Measurements from ENCODE around the gene NPAS2.

Gene NPAS2

GRCh38 chr2:101011152-101011551, 191.2 kb downstream of the NPAS2 start:
- no peak for DNase-seq (ENCODE audit: extremely low spot score)
- POLR2A ChIA-PET, result interaction anchor here (2.2 kb wide), 1 partner anchor 8 kb away, joined by 14 read pairs; the partner anchor contains the start of gene RPL31
- no peak for TF ChIP-seq ARNT (IDR thresholded peaks at IDR 0.05)
- TF ChIP-seq CTBP1 (IDR thresholded peaks at IDR 0.05; ENCODE audit: borderline replicate concordance), result no peak
- TF ChIP-seq ELF4 (IDR thresholded peaks at IDR 0.05), result no peak
- TF ChIP-seq SUZ12 (IDR thresholded peaks at IDR 0.05), result no peak
- TF ChIP-seq ZNF384 (IDR thresholded peaks at IDR 0.05), result no peak
- TF ChIP-seq FOXA1 (IDR thresholded peaks at IDR 0.05), result no peak
- TF ChIP-seq BHLHE40 (IDR thresholded peaks at IDR 0.05; ENCODE audit: borderline replicate concordance), result no peak
- no peak for TF ChIP-seq L3MBTL2 (conservative IDR thresholded peaks at IDR 0.05)
- TF ChIP-seq PKNOX1 (IDR thresholded peaks at IDR 0.05), result no peak
- no peak for TF ChIP-seq LEF1 (IDR thresholded peaks at IDR 0.05; ENCODE audit: borderline replicate concordance)
- no peak for TF ChIP-seq FOXK2 (IDR thresholded peaks at IDR 0.05)
- TF ChIP-seq SP1 (IDR thresholded peaks at IDR 0.05), result no peak
- TF ChIP-seq NFRKB (IDR thresholded peaks at IDR 0.05), result no peak
- no peak for TF ChIP-seq FOXM1 (IDR thresholded peaks at IDR 0.05; ENCODE audit: borderline replicate concordance)
- TF ChIP-seq TARDBP (IDR thresholded peaks at IDR 0.05), result no peak
- CTCF ChIA-PET, result no interaction called here

- DNase-seq (ENCODE audit: extremely low spot score), result no peak
- CTCF ChIA-PET, result interaction anchor here (0.7 to 1.6 kb wide), 6 partner anchors 10 to 362 kb away, joined by 3 to 5 read pairs (median 4); no protein-coding TSS in a partner anchor
- POLR2A ChIA-PET, result interaction anchor here (2.2 kb wide), 1 partner anchor 10 kb away, joined by 14 read pairs; the partner anchor contains the start of gene RPL31
- TF ChIP-seq ARNT (IDR thresholded peaks at IDR 0.05) (no peak), L3MBTL2 (conservative IDR thresholded peaks at IDR 0.05) (no peak), TARDBP (IDR thresholded peaks at IDR 0.05) (no peak), FOXM1 (IDR thresholded peaks at IDR 0.05; ENCODE audit: borderline replicate concordance) (no peak), SP1 (IDR thresholded peaks at IDR 0.05) (no peak), FOXK2 (IDR thresholded peaks at IDR 0.05) (no peak), LEF1 (IDR thresholded peaks at IDR 0.05; ENCODE audit: borderline replicate concordance) (no peak), FOXA1 (IDR thresholded peaks at IDR 0.05) (no peak)
Measured at GRCh38 chr2:101012054-101012705, 192.2 kb downstream of the NPAS2 start.

- peak; percentile 50 for DNase-seq (ENCODE audit: extremely low spot score)
- TF ChIP-seq NFRKB (IDR thresholded peaks at IDR 0.05), result no peak
- TF ChIP-seq L3MBTL2 (conservative IDR thresholded peaks at IDR 0.05), result no peak; the same call in 1 of the 2 replicates
- no peak for TF ChIP-seq FOXM1 (IDR thresholded peaks at IDR 0.05; ENCODE audit: borderline replicate concordance)
- no peak for TF ChIP-seq BHLHE40 (IDR thresholded peaks at IDR 0.05; ENCODE audit: borderline replicate concordance)
- TF ChIP-seq SUZ12 (IDR thresholded peaks at IDR 0.05), result no peak
- TF ChIP-seq ZNF384 (IDR thresholded peaks at IDR 0.05), result no peak
- TF ChIP-seq ARNT (IDR thresholded peaks at IDR 0.05), result no peak
- TF ChIP-seq FOXK2 (IDR thresholded peaks at IDR 0.05), result no peak
- ChIA-PET CTCF (interaction anchor here (0.6 to 1.6 kb wide), 7 partner anchors 9 to 361 kb away, joined by 3 to 9 read pairs (median 5); no protein-coding TSS in a partner anchor), POLR2A (interaction anchor here (2.2 kb wide), 1 partner anchor 10 kb away, joined by 14 read pairs; the partner anchor contains the start of gene RPL31)
Measured at GRCh38 chr2:101012706-101013181, 192.8 kb downstream of the NPAS2 start.

GRCh38 chr2:101014264-101014857, 194.4 kb downstream of the NPAS2 start:
- CTCF ChIA-PET, result no interaction called here
- POLR2A ChIA-PET, result interaction anchor here (0.5 to 1.7 kb wide), 2 partner anchors 13 to 1346 kb away, joined by 3 to 10 read pairs; partner anchors contain the start of gene RPL31
- TF ChIP-seq FOXA1 (IDR thresholded peaks at IDR 0.05) (no peak), SUZ12 (IDR thresholded peaks at IDR 0.05) (no peak), LEF1 (IDR thresholded peaks at IDR 0.05; ENCODE audit: borderline replicate concordance) (no peak), BHLHE40 (IDR thresholded peaks at IDR 0.05; ENCODE audit: borderline replicate concordance) (no peak), HDGF (IDR thresholded peaks at IDR 0.05; ENCODE audit: borderline replicate concordance) (no peak), ZNF384 (IDR thresholded peaks at IDR 0.05) (no peak)
- DNase-seq (ENCODE audit: extremely low spot score), result no peak

- POLR2A ChIA-PET, result interaction anchor here (1.5 kb wide), 1 partner anchor 16 kb away, joined by 3 read pairs; no protein-coding TSS in a partner anchor
- CTCF ChIA-PET, result no interaction called here
- no peak for TF ChIP-seq SUZ12 (IDR thresholded peaks at IDR 0.05)
- TF ChIP-seq FOXM1 (IDR thresholded peaks at IDR 0.05; ENCODE audit: borderline replicate concordance), result no peak
- TF ChIP-seq ELF4 (IDR thresholded peaks at IDR 0.05), result no peak
- TF ChIP-seq LEF1 (IDR thresholded peaks at IDR 0.05; ENCODE audit: borderline replicate concordance), result no peak
- no peak for TF ChIP-seq SP1 (IDR thresholded peaks at IDR 0.05)
- TF ChIP-seq FOXK2 (IDR thresholded peaks at IDR 0.05), result no peak
- TF ChIP-seq HDGF (IDR thresholded peaks at IDR 0.05; ENCODE audit: borderline replicate concordance), result no peak
- no peak for TF ChIP-seq ARNT (IDR thresholded peaks at IDR 0.05)
- no peak for DNase-seq (ENCODE audit: extremely low spot score)
Measured at GRCh38 chr2:101017371-101017770, 197.4 kb downstream of the NPAS2 start.

- TF ChIP-seq BHLHE40 (IDR thresholded peaks at IDR 0.05; ENCODE audit: borderline replicate concordance) (no peak), TARDBP (IDR thresholded peaks at IDR 0.05) (no peak), FOXM1 (IDR thresholded peaks at IDR 0.05; ENCODE audit: borderline replicate concordance) (no peak), SUZ12 (IDR thresholded peaks at IDR 0.05) (no peak), ZNF384 (IDR thresholded peaks at IDR 0.05) (no peak), LEF1 (IDR thresholded peaks at IDR 0.05; ENCODE audit: borderline replicate concordance) (no peak), HDGF (IDR thresholded peaks at IDR 0.05; ENCODE audit: borderline replicate concordance) (no peak), ARNT (IDR thresholded peaks at IDR 0.05) (no peak), FOXK2 (IDR thresholded peaks at IDR 0.05) (no peak), SP1 (IDR thresholded peaks at IDR 0.05) (no peak), PKNOX1 (IDR thresholded peaks at IDR 0.05) (no peak), L3MBTL2 (conservative IDR thresholded peaks at IDR 0.05) (no peak), CTBP1 (IDR thresholded peaks at IDR 0.05; ENCODE audit: borderline replicate concordance) (no peak)
- DNase-seq (ENCODE audit: extremely low spot score), result no peak
- POLR2A ChIA-PET, result interaction anchor here (1.5 kb wide), 1 partner anchor 17 kb away, joined by 3 read pairs; no protein-coding TSS in a partner anchor
- CTCF ChIA-PET, result no interaction called here
Measured at GRCh38 chr2:101018934-101019333, 199.0 kb downstream of the NPAS2 start.

All from HEK293T (cell line).